Measurements from ENCODE around the gene CYB561. TPM values are rescaled to one million over a fixed set of nuclear protein-coding genes. Genes with fewer than 3 reads are reported as not detected.

The CYB561 gene
- total RNA-seq, 1 experiment from 2014 or later: 57.2 TPM

DNA sequence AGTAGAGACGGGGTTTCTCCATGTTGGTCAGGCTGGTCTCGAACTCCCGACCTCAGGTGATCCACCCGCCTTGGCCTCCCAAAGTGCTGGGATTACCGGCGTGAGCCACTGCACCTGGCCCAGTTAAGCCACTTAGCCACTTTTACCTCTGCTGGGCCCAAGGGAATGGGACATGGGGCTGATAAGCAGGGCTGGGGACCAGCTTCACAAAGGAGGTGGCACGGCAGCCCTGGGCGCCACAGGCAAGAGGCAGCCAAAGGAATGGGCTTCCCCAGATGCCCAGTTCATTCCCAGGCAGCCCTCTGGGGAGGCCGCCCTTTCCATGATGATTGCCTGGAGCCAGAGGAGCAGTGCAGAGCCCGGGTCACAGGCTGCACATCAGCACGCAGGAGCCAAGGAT, 5.0 kb upstream of the CYB561 start:
- H3K27ac Mint-ChIP-seq (ENCODE audit: low read depth, unreplicated experiment): no peak overlapping the region
- H3K36me3 Mint-ChIP-seq (ENCODE audit: insufficient read depth, unreplicated experiment): no peaks in the 10 kb centered on the region
- intact Hi-C loops (cut with micrococcal nuclease): no loop called here
- CTCF ChIA-PET: interaction anchor here (0.6 to 3.9 kb wide), 2 partner anchors 28 to 37 kb away, joined by 3 to 16 read pairs; no protein-coding TSS in a partner anchor
- TF ChIP-seq CTCF (IDR thresholded peaks at IDR 0.05; ENCODE audit: unreplicated experiment): no peak
- H3K9me3 Mint-ChIP-seq (ENCODE audit: unreplicated experiment): no peaks in the 10 kb centered on the region
- POLR2A ChIA-PET: interaction anchor here (0.5 to 0.9 kb wide), 2 partner anchors 10 to 173 kb away, joined by 3 read pairs; no protein-coding TSS in a partner anchor
- no peaks in the 10 kb centered on the region for H3K27me3 Mint-ChIP-seq (ENCODE audit: insufficient read depth, unreplicated experiment)
- BruUV-seq (replicated peaks): no TSS peak
- DNase-seq (ENCODE audit: unreplicated experiment): no peak
- peaks cover 10% of the 10 kb centered on the region for H3K4me1 Mint-ChIP-seq (ENCODE audit: insufficient read depth, unreplicated experiment)
- no peak overlapping the region for H3K4me3 Mint-ChIP-seq (ENCODE audit: unreplicated experiment)

DNA sequence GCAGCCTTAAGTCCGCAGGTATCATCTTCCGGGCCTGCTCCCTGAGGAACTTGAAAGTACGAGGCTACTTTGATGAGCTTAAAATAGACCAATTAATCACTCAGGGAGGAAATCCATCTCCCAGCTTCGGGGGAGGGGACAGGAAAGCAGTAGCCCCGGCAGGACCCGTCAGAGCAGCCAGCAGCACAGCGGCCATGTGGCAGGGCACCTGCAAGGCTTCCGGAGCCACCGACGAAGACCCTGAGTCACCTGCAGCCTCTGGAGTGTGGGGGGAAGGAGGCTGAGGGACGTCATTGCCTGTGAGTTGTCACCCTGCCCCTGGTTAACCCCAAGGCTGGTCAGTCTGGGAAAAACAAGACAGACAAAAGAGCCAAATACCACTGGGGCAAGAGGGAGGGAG, 4.4 kb upstream of the CYB561 start:
- intact Hi-C loops (cut with micrococcal nuclease): no loop called here
- Mint-ChIP-seq H3K4me1 (ENCODE audit: insufficient read depth, unreplicated experiment) (peaks cover 10% of the 10 kb centered on the region), H3K36me3 (ENCODE audit: insufficient read depth, unreplicated experiment) (no peaks in the 10 kb centered on the region), H3K27me3 (ENCODE audit: insufficient read depth, unreplicated experiment) (no peaks in the 10 kb centered on the region), H3K9me3 (ENCODE audit: unreplicated experiment) (no peaks in the 10 kb centered on the region), H3K4me3 (ENCODE audit: unreplicated experiment) (no peak overlapping the region), H3K27ac (ENCODE audit: low read depth, unreplicated experiment) (no peak overlapping the region)
- POLR2A ChIA-PET: interaction anchor here (0.5 to 0.9 kb wide), 2 partner anchors 10 to 174 kb away, joined by 3 read pairs; no protein-coding TSS in a partner anchor
- BruUV-seq (replicated peaks): no TSS peak
- CTCF ChIA-PET: no interaction called here
- no peak for DNase-seq (ENCODE audit: unreplicated experiment)
- TF ChIP-seq CTCF (IDR thresholded peaks at IDR 0.05; ENCODE audit: unreplicated experiment): no peak

- Mint-ChIP-seq H3K9me3 (ENCODE audit: unreplicated experiment) (no peaks in the 10 kb centered on the region), H3K27me3 (ENCODE audit: insufficient read depth, unreplicated experiment) (no peaks in the 10 kb centered on the region), H3K4me3 (ENCODE audit: unreplicated experiment) (no peak overlapping the region), H3K36me3 (ENCODE audit: insufficient read depth, unreplicated experiment) (no peaks in the 10 kb centered on the region), H3K27ac (ENCODE audit: low read depth, unreplicated experiment) (peak overlapping the region; percentile 50), H3K4me1 (ENCODE audit: insufficient read depth, unreplicated experiment) (peaks cover 16% of the 10 kb centered on the region)
- POLR2A ChIA-PET: interaction anchor here (0.6 to 2.0 kb wide), 3 partner anchors 12 to 30 kb away, joined by 3 to 6 read pairs (median 5); no protein-coding TSS in a partner anchor
- BruUV-seq (replicated peaks): no TSS peak
- CTCF ChIA-PET: interaction anchor here (3.4 to 6.5 kb wide), 2 partner anchors 12 to 30 kb away, joined by 17 to 62 read pairs; partner anchors contain the start of gene ACE
- no peak for DNase-seq (ENCODE audit: unreplicated experiment)
- no peak for TF ChIP-seq CTCF (IDR thresholded peaks at IDR 0.05; ENCODE audit: unreplicated experiment)
- intact Hi-C loops (cut with micrococcal nuclease): no loop called here
Measured at GRCh38 chr17:63448655-63449054, 2.5 kb upstream of the CYB561 start.

GRCh38 chr17:63447471-63448009, 1.4 kb upstream of the CYB561 start:
- Mint-ChIP-seq H3K4me3 (ENCODE audit: unreplicated experiment) (peak overlapping the region; percentile 68), H3K9me3 (ENCODE audit: unreplicated experiment) (no peaks in the 10 kb centered on the region), H3K27ac (ENCODE audit: low read depth, unreplicated experiment) (peak overlapping the region; percentile 90), H3K4me1 (ENCODE audit: insufficient read depth, unreplicated experiment) (peaks cover 18% of the 10 kb centered on the region), H3K27me3 (ENCODE audit: insufficient read depth, unreplicated experiment) (no peaks in the 10 kb centered on the region), H3K36me3 (ENCODE audit: insufficient read depth, unreplicated experiment) (no peaks in the 10 kb centered on the region)
- CTCF ChIA-PET: interaction anchor here (0.6 to 6.5 kb wide), 15 partner anchors 12 to 355 kb away, joined by 3 to 62 read pairs (median 4); partner anchors contain the start of gene ACE
- no peak for TF ChIP-seq CTCF (IDR thresholded peaks at IDR 0.05; ENCODE audit: unreplicated experiment)
- no TSS peak for BruUV-seq (replicated peaks)
- intact Hi-C loops (cut with micrococcal nuclease): loop anchor here (2.0 kb wide), 1 partner anchor 103 kb away; the partner anchor contains the start of gene DCAF7
- DNase-seq (ENCODE audit: unreplicated experiment): no peak
- POLR2A ChIA-PET: interaction anchor here (1.0 to 2.2 kb wide), 7 partner anchors 13 to 173 kb away, joined by 3 to 25 read pairs (median 6); partner anchors contain the start of gene TACO1

All from MCF 10A (cell line).